ENCODE measurements around the gene TMOD1. TPM values are rescaled to one million over a fixed set of nuclear protein-coding genes. Genes with fewer than 3 reads are reported as not detected.
A peak's percentile ranks its signal among the peaks of the same experiment; 100 is the strongest.

The TMOD1 gene
- total RNA-seq, 1 donor from 2014 or later, result not detected

DNA sequence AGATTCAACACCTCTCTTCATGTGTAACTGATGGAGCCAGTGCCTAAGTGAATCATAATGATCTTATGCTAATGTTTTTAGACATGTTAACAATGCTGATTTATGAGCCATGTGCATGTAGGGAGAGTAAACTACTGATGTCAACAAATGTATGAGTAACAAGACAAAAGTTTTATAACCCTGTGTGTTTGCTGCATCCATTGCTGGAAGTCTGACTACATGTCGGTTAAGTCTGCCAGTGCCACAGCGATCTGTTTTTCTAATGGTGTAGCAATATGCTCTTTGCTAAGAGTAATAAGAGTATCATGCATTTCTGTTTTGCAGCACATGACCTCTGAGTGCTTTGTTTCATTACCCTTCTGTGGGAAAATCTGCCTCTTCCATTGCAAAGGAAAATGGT is 26.4 kb upstream of the TMOD1 start:
- no peak overlapping the region for H3K4me2 ChIP-seq
- no peaks in the 10 kb centered on the region for H3F3A ChIP-seq (ENCODE audit: low read depth)
- TF ChIP-seq CTCF (IDR thresholded peaks at IDR 0.05), result no peak
- no peak for TF ChIP-seq EZH2phosphoT487 (IDR thresholded peaks at IDR 0.05)
- TF ChIP-seq EZH2 (IDR thresholded peaks at IDR 0.05), result no peak
- no peaks in the 10 kb centered on the region for H3K4me1 Mint-ChIP-seq
- H3K9me3 Mint-ChIP-seq, result no peaks in the 10 kb centered on the region
- H2AFZ ChIP-seq (replicated peaks), result no peak overlapping the region
- no peak overlapping the region for H3K4me3 Mint-ChIP-seq
- peaks cover 2% of the 10 kb centered on the region for H3K27me3 Mint-ChIP-seq (ENCODE audit: insufficient read depth, low read depth)
- no peaks in the 10 kb centered on the region for H3K9me3 ChIP-seq (ENCODE audit: low read depth)
- no peak for DNase-seq (ENCODE audit: low spot score)
- no peak overlapping the region for H3K27ac Mint-ChIP-seq
- no peak overlapping the region for H3K27ac ChIP-seq
- no peaks in the 10 kb centered on the region for H3K79me2 ChIP-seq (ENCODE audit: low read depth)
- H4K20me1 ChIP-seq (ENCODE audit: low read depth), result no peaks in the 10 kb centered on the region
- H3K4me3 ChIP-seq, result no peak overlapping the region
- H3K9ac ChIP-seq, result no peak overlapping the region
- no peaks in the 10 kb centered on the region for H3K36me3 ChIP-seq
- H3K36me3 Mint-ChIP-seq, result no peaks in the 10 kb centered on the region
- H3K4me1 ChIP-seq, result no peaks in the 10 kb centered on the region
- H3K27me3 ChIP-seq, result no peaks in the 10 kb centered on the region

GRCh38 chr9:97478301-97478981 is 23.0 kb upstream of the TMOD1 start:
- Histone ChIP-seq H3K27me3 (no peaks in the 10 kb centered on the region), H3F3A (ENCODE audit: low read depth) (no peaks in the 10 kb centered on the region), H4K20me1 (ENCODE audit: low read depth) (no peaks in the 10 kb centered on the region), H3K36me3 (no peaks in the 10 kb centered on the region), H3K27ac (no peak overlapping the region), H3K4me1 (no peaks in the 10 kb centered on the region), H2AFZ (replicated peaks) (no peak overlapping the region), H3K9ac (no peak overlapping the region), H3K9me3 (ENCODE audit: low read depth) (no peaks in the 10 kb centered on the region), H3K4me2 (no peak overlapping the region), H3K79me2 (ENCODE audit: low read depth) (no peaks in the 10 kb centered on the region), H3K4me3 (no peak overlapping the region)
- DNase-seq (ENCODE audit: low spot score), result no peak
- peaks cover 5% of the 10 kb centered on the region for H3K9me3 Mint-ChIP-seq
- no peak overlapping the region for H3K4me3 Mint-ChIP-seq
- H3K27me3 Mint-ChIP-seq (ENCODE audit: insufficient read depth, low read depth), result peaks cover 2% of the 10 kb centered on the region
- no peaks in the 10 kb centered on the region for H3K4me1 Mint-ChIP-seq
- no peaks in the 10 kb centered on the region for H3K36me3 Mint-ChIP-seq
- no peak overlapping the region for H3K27ac Mint-ChIP-seq
- TF ChIP-seq EZH2phosphoT487 (IDR thresholded peaks at IDR 0.05) (no peak), CTCF (IDR thresholded peaks at IDR 0.05) (no peak), EZH2 (IDR thresholded peaks at IDR 0.05) (no peak)

- Histone ChIP-seq H3K4me1 (no peaks in the 10 kb centered on the region), H4K20me1 (ENCODE audit: low read depth) (no peaks in the 10 kb centered on the region), H3K36me3 (no peaks in the 10 kb centered on the region), H3K9me3 (ENCODE audit: low read depth) (no peaks in the 10 kb centered on the region), H3K4me2 (no peak overlapping the region), H3K27me3 (no peaks in the 10 kb centered on the region), H3K4me3 (no peak overlapping the region), H2AFZ (replicated peaks) (peak overlapping the region; percentile 8), H3K27ac (no peak overlapping the region), H3K79me2 (ENCODE audit: low read depth) (no peaks in the 10 kb centered on the region), H3K9ac (no peak overlapping the region), H3F3A (ENCODE audit: low read depth) (no peaks in the 10 kb centered on the region)
- Mint-ChIP-seq H3K27ac (no peak overlapping the region), H3K27me3 (ENCODE audit: insufficient read depth, low read depth) (peaks cover 2% of the 10 kb centered on the region), H3K4me3 (no peak overlapping the region), H3K9me3 (peaks cover 5% of the 10 kb centered on the region), H3K4me1 (no peaks in the 10 kb centered on the region), H3K36me3 (no peaks in the 10 kb centered on the region)
- TF ChIP-seq CTCF (IDR thresholded peaks at IDR 0.05) (no peak), EZH2phosphoT487 (IDR thresholded peaks at IDR 0.05) (no peak), EZH2 (IDR thresholded peaks at IDR 0.05) (no peak)
- no peak for DNase-seq (ENCODE audit: low spot score)
These were observed 21.8 kb upstream of the TMOD1 start for GRCh38 chr9:97479496-97480159.
